ENCODE measurements around the gene CACNB4.
A peak's percentile ranks its signal among the peaks of the same experiment; 100 is the strongest.
"Not testable (repeated sequence)": the region's sequence is repeated elsewhere in the genome, so short reads cannot be mapped to it uniquely, and the experiment has no call there.

CACNB4 gene

DNA sequence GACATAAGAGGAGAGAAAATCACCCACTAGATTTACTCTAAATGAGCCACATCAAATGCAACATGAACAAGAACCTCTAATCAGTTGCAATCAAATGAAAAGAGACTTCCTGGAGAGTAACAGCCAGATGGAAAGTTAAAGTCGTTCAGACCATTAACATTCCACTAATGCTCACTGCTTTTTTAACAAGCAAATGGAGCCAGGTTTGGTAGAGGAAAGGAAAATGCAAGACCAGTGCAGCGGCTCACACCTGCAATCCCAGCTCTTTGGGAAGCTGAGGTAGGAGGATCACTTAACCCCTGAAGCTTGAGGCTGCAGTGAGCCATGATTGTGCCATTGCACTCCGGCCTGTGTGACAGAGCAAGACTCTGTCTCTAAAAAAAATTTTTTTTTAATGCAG, 48.5 kb downstream of the CACNB4 start:
- DNase-seq = no peak

DNA sequence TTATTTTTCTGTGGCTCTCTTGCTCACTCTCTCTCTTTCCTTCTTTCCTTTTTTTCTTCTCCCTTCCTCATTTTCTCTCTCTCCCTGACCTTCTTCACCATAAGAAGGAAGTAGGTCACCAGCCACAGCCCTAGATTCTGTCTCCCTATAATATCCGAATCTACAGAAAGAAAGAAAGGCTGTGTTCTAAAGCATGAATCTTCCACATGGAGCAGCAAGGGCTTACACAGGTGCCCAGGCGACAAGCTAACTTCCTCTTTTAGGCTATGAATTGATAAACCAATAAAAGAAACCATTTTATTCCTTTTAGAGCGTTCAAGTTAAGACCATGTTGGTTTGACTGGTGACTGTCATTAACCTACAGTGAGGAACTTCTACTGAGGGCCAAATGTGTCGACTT, 49.3 kb downstream of the CACNB4 start:
- DNase-seq = no peak

DNA sequence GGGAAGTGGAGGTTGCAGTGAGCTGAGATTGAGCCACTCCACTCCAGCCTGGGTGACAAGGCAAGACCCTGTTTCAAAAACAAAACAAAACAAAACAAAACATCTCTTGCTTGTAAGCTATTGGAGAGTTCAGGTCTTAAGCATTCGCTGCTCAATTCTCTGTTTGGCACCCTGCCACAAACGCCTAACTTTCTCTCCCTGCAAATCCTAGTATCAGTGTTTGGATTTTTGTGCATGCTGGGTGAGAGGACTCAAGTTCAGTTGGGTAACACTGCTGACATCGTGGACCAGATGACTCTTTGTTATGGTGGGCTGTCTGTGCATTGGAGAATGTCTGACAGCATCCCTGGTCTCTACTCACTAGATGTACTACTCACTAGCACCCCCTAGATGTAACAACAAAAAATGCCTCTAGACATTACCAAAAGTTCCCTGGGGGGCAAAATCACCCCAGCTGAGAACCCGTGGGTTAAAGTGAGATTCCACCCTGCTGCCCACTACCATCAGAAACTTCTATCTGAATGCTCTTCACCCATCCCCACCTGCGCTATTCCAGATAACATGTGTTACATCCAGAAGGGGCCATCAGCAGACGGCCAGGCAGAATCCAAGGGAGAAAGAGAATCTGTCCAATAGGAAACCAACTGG, 50.9 kb downstream of the CACNB4 start:
- peak; percentile 2 for DNase-seq

DNA sequence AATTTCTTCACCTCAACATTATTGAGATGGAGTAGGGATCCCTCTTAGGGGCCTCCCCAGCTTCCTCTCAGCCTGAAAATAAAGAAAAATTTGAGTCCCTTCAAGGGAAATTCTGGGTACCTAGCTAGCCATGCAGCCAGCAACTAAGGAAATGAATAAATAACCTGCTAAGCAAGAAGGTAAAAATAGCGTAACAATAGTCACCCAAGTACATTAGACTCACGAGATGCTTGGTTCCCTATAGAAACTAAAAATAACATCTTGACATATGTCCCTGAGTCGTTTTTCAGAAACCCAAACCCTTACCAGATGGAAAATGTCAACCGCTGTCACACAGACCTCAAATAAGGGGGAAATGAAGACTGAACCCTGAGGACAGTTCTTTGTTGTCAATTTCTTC, 51.9 kb downstream of the CACNB4 start:
- DNase-seq = no peak

DNA sequence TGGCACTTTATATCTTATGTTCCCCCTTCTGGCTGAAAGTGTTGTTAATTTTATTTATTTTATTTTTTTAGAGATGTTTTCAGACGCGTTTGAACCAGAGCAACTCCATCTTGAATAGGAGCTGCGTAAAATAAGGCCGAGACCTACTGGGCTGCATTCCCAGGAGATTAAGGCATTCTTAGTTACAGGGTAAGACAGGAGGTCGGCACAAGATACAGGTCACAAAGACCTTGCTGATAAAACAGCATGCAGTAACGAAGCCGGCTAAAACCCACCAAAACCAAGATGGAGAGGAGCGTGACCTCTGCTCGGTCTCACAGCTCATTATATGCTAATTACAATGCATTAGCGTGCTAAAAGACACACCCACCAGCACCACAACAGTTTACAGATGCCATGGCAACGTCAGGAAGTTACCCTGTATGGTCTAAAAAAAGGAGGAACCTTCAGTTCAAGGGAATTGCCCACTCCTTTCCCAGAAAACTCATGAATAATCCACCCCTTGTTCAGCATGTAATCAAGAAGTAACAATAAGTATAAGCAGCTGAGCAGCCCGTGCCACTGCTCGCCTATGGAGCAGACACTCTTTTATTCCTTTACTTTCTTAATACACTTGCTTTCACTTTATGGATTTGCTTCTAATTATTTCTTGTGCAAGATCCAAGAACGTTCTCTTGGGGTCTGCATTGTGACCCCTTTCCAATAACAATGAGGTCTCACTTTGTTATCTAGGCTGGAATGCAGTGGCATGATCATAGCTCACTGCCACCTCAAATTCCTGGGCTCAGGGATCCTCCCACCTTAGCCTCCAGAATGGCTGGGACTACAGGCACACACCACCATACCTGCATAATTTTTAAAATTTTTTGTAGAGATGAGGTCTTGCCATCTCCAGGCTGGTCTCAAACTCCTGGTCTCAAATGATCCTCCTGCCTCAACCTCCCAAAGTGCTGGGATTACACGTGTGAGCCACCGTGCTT, 55.9 kb downstream of the CACNB4 start:
- no peak for DNase-seq

DNA sequence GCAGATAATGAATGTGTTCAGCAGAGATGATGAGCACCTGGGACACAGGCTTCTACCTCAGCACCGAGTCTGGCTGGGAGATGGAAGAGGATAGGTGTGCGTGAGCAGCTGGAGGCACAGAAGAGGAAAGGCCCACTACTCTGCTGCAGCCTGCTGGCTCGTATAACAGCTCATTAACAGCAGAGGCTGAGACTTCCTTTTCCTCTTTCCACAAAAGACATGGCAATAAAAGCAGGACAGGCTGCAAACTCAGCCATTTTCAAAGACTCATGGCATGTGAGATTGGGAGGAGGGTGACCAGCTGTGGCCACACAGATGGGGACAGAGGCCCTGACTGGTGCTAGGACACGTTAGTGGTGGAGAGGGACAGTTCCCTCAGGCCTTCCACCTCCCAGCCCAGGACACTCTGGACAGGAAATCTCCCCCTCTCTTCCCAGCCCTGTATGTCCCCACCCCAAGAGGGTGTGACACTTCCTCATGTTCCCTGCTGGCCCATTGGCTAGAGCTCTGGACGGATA, 60.3 kb downstream of the CACNB4 start:
- DNase-seq = peak; percentile 30

DNA sequence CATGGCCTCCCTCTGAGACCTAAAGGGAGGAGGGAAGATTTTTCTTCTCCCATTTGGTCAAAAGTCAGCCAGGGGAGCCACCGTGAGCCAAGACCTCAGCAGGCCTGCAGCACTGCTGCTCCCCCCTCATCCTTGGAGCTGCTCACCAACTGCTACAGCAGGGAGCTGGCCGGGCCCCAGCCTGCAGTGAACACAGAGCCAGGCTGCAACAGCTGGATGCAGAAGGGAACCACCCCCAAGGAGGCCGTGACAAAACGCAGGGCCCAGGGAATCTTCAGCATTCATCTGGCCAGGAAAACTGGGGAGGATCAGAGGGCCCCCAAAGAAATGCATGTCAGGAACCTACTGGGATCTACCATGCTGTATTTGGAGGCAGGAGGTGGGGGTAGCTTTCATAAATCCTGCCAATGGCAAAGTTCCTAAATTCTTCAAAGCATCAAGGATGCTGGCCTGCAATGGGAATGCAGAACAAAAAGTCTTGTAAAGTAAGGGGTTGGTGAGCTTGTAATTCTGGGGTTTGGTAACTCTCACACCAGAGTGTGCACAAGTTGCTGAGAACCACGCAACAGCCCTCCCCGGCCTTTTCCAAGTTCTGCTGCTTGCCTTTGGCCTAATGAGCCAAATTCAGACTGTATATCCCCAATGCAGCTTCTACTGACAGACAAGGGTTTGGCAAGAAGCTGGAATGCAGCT, 61.0 kb downstream of the CACNB4 start:
- DNase-seq = no peak

DNA sequence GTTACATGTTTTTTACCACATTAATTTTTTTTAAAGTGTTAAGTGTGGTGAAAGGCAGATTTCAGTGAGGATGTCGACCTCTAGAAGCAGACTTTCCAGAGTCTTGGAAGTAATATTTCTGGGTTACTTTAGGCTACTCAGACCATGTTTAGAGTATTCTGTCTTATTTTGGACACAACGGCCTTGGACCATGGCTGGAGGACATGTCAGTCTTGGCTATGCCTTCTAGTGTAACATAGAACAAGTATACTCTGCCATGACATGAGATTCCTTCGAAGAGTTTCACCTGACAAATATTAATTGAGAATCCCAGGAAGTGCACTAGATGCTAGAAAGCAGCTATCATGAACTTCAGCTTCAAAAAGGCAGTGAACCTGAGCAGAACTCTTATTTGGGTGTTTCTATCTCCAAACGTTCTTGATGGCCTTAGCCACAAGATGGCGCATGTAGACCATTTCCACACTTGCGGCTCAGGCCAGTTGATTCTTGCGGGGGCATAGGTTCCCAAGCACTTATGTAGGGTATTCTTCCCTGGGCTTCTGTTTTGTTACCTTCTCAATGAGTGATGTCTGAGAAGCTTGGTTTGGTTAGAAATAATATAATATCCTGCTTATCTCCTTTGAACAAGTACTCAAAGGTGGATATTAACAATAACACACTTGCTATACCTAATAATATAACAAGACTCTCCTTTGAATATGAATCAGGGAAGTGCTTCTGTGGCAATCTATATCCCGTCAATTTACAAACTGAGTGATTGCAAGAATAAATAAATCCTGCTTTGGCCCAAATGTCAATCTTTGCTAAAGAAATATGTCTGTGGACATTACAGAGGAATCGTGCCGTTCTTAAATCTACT, 62.0 kb downstream of the CACNB4 start:
- DNase-seq = peak; percentile 59

DNA sequence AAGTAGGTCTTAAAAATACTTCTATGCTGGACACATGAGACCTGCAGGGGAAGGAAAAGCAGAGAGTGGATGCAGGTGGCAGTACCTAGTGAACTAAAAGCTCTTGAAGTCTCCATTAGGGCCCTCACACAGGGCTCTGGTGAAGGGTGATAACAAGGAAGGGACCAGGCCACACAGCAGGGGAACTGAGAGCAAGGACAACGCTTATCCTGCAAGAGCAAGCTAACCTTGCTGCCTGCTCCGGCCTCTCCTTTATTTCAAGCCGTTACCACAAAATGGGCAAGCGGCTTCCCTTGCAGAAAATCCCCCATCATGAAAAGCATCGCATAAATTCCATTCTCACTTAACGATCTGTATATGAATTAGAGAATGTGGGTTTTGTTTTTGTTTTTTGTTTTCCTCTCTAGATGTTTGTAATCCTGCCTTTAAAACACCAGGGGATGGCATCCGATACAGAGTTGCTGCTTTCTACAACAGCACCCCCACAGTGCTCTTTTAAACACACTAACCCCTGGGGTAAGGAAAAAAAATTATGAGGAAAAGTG, 64.5 kb downstream of the CACNB4 start:
- DNase-seq = no peak

DNA sequence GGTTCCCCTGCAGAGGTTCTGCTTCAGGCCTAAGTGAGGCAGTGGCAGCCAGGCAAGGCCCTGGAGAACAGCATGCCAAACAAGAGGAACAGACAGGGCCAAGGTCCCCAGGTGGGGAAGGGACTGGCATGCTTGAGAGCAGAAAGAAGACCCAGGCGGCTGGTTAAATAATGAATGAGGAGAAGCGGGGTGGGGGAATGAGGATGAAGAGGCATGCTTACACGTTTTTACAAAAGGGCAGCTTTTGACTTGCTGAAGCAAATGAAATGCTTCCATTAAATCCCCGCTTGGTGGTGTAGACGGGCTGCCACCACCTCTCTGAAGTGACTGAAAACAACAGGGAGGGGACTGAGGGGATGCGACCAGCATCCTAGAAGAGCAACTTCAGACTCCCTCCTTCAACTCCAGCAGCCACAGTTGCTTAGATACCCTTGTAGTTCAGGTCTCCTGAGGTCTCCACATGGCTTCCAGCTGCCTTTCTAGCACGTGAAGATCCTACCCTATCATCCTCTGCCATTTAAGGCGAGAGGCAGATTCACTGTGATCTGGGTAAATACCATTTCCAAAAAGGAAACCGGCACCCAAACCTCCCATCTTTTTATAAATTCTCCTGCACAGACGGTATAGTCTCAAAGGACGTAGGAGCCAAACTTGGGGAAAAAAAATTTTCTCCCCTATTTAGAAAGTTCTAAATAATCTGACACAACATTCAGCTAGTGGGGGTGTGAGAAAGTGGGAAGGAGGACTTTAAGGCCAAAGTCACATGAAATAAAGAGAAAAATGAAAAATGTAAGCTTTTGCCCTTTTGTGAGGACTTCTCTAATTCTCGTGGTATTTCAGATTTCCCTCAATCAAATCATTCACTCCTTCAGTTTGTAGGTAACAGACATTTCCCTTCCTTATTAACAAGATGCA, 65.6 kb downstream of the CACNB4 start:
- no peak for DNase-seq

DNA sequence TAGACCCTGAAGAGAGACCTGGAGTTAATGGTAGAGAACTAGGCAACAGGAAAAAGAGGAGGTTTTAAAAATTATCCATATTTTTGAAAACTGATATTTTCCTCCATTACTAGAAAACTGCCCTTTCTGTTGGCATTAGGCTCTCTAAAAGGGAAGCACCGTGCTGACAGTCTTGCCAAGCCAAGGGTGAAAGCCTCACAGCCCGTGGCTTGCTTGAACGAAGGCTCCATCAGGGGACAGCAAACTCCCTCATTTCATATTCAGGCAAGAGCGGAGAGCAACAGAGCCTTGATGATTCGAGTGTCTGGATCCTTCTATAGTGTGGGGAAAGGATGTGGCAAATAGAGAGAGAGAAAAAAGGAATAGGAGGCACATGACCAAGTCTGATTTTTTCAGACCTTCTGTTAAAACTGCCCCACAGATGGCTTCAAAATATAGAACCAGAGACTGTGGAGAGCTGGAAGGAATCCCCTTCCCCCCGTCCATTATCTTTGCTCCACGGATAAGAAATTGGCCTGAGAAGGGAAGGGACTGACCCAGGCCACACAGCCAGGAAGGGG, 67.0 kb downstream of the CACNB4 start:
- DNase-seq = no peak

DNA sequence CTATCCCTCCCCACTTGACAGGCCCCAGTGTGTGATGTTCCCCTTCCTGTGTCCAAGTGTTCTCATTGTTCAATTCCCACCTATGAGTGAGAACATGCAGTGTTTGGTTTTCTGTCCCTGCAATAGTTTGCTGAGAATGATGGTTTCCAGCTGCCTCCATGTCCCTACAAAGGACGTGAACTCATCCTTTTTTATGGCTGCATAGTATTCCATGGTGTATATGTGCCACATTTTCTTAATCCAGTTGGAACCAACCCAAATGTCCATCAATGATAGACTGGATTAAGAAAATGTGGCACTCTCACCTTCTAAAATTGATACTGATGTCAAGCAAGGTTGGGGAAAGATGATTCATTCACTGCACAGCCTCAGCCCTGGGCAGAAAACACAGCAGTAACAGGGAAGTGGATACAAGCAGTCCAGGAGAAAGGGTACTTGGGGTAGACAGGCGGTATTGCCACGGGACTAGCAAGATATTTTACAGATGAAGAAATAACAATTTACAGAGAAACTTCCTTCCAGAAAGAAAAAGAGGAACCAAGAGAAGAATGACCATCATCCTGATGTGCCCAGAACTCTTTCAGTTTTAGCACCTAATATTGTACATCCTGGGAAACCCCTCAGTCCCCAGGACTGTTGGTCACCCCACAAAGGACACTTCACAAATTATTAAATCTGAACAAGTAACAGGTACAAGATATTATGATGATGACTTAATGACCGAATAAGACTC, 68.1 kb downstream of the CACNB4 start:
- not testable (repeated sequence) for DNase-seq

DNA sequence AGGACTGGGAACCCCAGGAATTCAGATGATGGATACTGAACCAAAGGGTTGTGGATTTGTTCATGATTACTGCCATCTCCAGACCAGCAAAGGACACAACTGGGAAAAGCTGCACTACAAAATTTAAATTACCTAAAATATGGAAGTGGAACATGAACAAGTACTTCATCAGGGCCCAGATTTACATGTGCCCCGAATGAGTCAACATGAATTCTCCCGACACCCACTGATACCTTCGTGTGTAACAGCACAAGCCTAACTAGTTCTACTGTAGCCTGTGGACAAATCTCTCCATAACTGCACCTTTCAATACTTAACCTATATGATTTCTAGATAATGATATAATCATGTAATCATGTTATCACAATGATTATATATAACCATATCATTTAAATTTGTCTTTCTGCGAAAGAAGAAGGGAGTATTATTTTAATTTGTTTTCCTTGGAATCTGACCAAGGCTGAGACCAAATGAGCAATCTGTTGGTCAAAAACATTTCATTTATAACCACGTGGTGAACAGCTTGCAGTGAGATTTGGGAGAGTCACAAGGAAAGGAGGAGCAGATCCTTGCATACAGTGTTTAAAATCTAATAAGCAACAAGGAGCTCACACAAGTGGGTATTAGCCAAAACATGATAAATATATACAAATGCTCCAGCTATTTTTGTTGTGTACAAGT, 70.5 kb downstream of the CACNB4 start:
- no peak for DNase-seq

DNA sequence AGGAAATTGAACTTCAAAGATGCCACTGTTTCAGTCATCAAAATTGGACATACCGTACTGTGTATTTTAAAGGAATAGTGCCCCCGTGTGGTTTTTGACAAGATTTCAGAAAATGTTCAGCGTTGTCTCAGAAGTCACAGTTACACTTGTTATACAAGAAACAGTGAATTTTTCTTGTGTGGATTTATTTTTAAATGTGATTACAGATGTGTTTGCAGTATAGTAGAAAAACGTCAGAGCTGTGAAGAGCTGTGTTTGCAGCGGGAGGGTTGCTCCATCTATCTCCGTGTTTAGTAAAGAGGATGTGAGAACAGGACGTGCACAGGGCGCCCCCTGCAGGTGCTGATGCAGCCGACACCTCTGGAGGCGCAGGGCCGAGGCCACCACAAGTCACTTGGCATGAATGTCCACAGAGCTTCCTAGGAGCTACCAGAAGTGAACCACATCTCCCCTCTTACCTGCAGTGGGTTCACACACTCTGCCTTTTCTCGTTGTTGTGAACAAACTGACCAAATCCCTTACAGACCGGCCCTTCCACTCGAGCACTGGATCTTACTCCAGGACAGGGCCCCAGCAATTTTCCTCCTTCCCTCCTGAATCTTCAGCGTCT, 73.1 kb downstream of the CACNB4 start:
- peak; percentile 67 for DNase-seq

DNA sequence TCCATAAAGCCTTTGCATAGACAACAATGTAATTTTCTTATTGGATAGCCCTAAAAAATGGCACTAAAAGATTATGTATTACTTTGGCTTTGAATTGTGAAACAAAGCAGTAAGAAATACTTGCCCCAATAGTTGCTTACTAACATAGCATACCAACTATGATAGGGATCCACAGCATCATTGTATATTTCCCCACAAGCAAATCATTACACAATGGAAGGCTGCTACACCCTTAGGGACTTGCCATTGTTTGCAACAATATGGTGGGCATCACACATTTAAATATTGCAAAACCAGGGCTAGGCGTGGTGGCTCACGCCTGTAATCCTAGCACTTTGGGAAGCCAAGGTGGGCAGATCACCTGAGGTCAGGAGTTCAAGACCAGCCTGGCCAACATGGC, 74.4 kb downstream of the CACNB4 start:
- no peak for DNase-seq

DNA sequence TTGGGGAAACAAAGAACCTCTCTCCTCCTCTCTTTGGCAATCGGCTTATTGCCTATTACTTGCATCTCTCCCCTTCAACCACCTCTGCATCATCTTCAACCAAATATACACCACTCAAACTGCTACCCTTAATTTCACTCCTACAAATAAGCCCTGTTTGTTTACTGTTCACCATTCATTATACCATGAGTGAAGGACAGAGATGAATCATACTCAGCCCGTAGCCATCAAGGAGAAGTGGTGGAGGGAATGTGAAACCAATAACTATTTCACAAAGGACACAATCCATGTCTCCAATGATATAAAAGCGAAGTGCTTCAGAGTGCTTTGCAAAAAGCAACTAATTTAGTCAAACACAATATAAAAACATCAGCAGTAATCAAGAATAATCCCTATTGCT, 76.8 kb downstream of the CACNB4 start:
- no peak for DNase-seq

DNA sequence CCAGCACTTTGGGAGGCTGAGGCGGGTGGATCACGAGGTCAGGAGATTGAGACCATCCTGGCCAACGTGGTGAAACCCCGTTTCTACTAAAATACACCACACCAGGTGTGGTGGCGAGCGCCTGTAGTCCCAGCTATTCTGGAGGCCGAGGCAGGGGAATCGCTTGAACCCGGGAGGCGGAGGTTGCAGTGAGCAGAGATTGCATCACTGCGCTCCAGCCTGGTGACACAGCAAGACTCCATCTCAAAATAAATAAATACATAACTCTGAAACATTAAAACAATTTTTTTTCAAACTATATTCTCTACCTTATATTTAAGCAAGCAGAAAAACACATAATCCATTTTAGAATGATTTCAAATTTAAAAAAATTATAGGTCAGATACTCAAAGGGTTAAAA, 77.8 kb downstream of the CACNB4 start:
- not testable (repeated sequence) for DNase-seq

DNA sequence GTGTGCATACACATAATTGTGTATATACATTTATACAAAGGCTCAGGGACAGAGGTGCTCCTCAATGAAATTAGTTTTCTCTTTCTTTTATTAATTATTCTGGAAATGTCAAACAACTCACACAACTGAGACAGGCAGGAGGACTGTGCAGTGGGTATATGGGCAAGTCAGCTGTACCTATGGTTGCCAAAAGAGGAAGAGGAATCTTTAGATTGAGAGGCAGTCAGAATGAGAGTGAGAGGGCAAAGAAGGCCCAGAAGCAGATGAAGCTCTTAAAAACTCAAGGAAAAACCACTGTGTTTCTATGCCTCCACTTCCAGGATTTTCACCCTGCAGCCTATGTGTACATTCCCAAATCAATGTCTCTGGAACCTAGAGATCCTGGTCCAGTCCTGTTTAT, 79.1 kb downstream of the CACNB4 start:
- no peak for DNase-seq
